GM23338 (cell line): ENCODE measurements around the gene RPS26. TPM values are rescaled to one million over a fixed set of nuclear protein-coding genes. Genes with fewer than 3 reads are reported as not detected.

Source experiments
- ATAC-seq: fragments of 200-7000 bp; cut with Tn5 transposase; 3 replicates; pipeline ENCODE4 v1.9.1; 2020
- DNase-seq: peaks from one replicate; pipeline ENCODE4 v3.0.0-alpha.2; 2015; ENCODE audit warnings: low spot score
- H2AFZ ChIP-seq: fragments of 200-600 bp; sonication (generic); 2 replicates; pipeline ENCODE4 v1.8.0; 2016; ENCODE audit warnings: antibody characterized with exemption, mild to moderate bottlenecking, moderate library complexity
- H3F3A ChIP-seq: fragments of 200-600 bp; sonication (generic); replicated peaks from 2 replicates; pipeline ENCODE4 v1.8.0; 2017; ENCODE audit warnings: antibody characterized with exemption, mixed run types, low read depth
- H3K27ac ChIP-seq: fragments of 200-600 bp; sonication (generic); 2 replicates; pipeline ENCODE4 v1.6.1; 2016; ENCODE audit warnings: low read depth
- H3K27me3 ChIP-seq: fragments of 200-600 bp; sonication (generic); 2 replicates; pipeline ENCODE4 v1.8.0; 2016; ENCODE audit warnings: mild to moderate bottlenecking, mixed run types, moderate library complexity; ENCODE audit not compliant: insufficient read depth
- H3K36me3 ChIP-seq: fragments of 200-600 bp; sonication (generic); 2 replicates; pipeline ENCODE4 v1.8.0; 2016; ENCODE audit warnings: mild to moderate bottlenecking; ENCODE audit not compliant: insufficient read depth
- H3K4me1 ChIP-seq: fragments of 200-600 bp; sonication (generic); 2 replicates; pipeline ENCODE4 v1.8.0; 2016; ENCODE audit warnings: mild to moderate bottlenecking, moderate library complexity; ENCODE audit not compliant: insufficient read depth
- H3K4me2 ChIP-seq: fragments of 200-600 bp; sonication (generic); 2 replicates; pipeline ENCODE4 v1.7.1; 2017; ENCODE audit warnings: mixed run types
- H3K4me3 ChIP-seq: fragments of 200-600 bp; sonication (generic); 2 replicates; pipeline ENCODE4 v1.6.1; 2016; ENCODE audit warnings: mixed run types
- H3K79me2 ChIP-seq: fragments of 200-600 bp; sonication (generic); replicated peaks from 2 replicates; pipeline ENCODE4 v1.8.0; 2017; ENCODE audit warnings: mild to moderate bottlenecking; ENCODE audit not compliant: insufficient read depth
- H3K9me2 ChIP-seq: fragments of 200-600 bp; sonication (generic); 2 replicates; pipeline ENCODE4 v1.8.0; 2017; ENCODE audit not compliant: insufficient read depth
- H4K20me1 ChIP-seq: fragments of 200-600 bp; sonication (generic); replicated peaks from 2 replicates; pipeline ENCODE4 v1.8.0; 2017; ENCODE audit warnings: mild to moderate bottlenecking; ENCODE audit not compliant: insufficient read depth
- H3K27ac Mint-ChIP-seq: 2 replicates; pipeline ENCODE4 v1.8.0; 2020; ENCODE audit warnings: inconsistent platforms, mild to moderate bottlenecking, moderate library complexity, mixed read lengths
- H3K27me3 Mint-ChIP-seq: 3 replicates; pipeline ENCODE4 v1.8.0; 2022; ENCODE audit warnings: low read depth, mild to moderate bottlenecking, moderate library complexity, mixed read lengths, inconsistent platforms; ENCODE audit not compliant: insufficient read depth, poor library complexity
- H3K36me3 Mint-ChIP-seq: 3 replicates; pipeline ENCODE4 v1.8.0; 2021; ENCODE audit warnings: low read depth, mild to moderate bottlenecking, inconsistent platforms, moderate library complexity, mixed read lengths
- H3K4me1 Mint-ChIP-seq: 3 replicates; pipeline ENCODE4 v1.8.0; 2020; ENCODE audit warnings: mild to moderate bottlenecking, inconsistent platforms, mixed read lengths
- H3K4me3 Mint-ChIP-seq: 3 replicates; pipeline ENCODE4 v1.8.0; 2021; ENCODE audit warnings: moderate library complexity, mild to moderate bottlenecking, inconsistent platforms, mixed read lengths
- H3K9me3 Mint-ChIP-seq: 3 replicates; pipeline ENCODE4 v1.8.0; 2020; ENCODE audit warnings: moderate library complexity, mild to moderate bottlenecking, inconsistent platforms, mixed read lengths
- CREB1 ChIP-seq: fragments of 250-450 bp; sonication (Bioruptor Pico); IDR thresholded peaks from 2 replicates; pipeline ENCODE4 v1.5.0; 2020; ENCODE audit warnings: low read depth, mild to moderate bottlenecking, moderate library complexity
- CTCF ChIP-seq, 2 experiments: fragments of 200-600 bp in 1 of 2; sonication (generic) in 1 of 2; conservative IDR thresholded peaks; 2 replicates each; pipeline versions ENCODE4 v1.5.1 to v1.6.1; 2016 to 2017; ENCODE audit warnings: antibody characterized with exemption in 2 of 2, low read depth in 2 of 2, mild to moderate bottlenecking in 2 of 2, moderate library complexity in 1 of 2
- ETS1 ChIP-seq: IDR thresholded peaks from 2 replicates; pipeline ENCODE4 v1.6.1; 2016; ENCODE audit warnings: antibody characterized with exemption
- EZH2 ChIP-seq: fragments of 200-600 bp; sonication (generic); IDR thresholded peaks from one replicate; pipeline ENCODE4 v1.8.0; 2017; ENCODE audit warnings: antibody characterized with exemption, mild to moderate bottlenecking, low read depth; ENCODE audit not compliant: unreplicated experiment
- EZH2phosphoT487 ChIP-seq: fragments of 200-600 bp; sonication (generic); IDR thresholded peaks from one replicate; pipeline ENCODE4 v1.8.1; 2018; ENCODE audit warnings: antibody characterized with exemption; ENCODE audit not compliant: unreplicated experiment
- JUNB ChIP-seq: IDR thresholded peaks from one replicate; pipeline ENCODE4 v1.6.1; 2016; ENCODE audit warnings: antibody characterized with exemption; ENCODE audit not compliant: unreplicated experiment
- NANOG ChIP-seq: IDR thresholded peaks from 2 replicates; pipeline ENCODE4 v1.6.1; 2016; ENCODE audit warnings: antibody characterized with exemption, borderline replicate concordance
- POLR2AphosphoS5 ChIP-seq: IDR thresholded peaks from 2 replicates; pipeline ENCODE4 v1.6.1; 2016; ENCODE audit warnings: antibody characterized with exemption, low read depth
- REST ChIP-seq: IDR thresholded peaks from one replicate; pipeline ENCODE4 v1.6.1; 2018; ENCODE audit warnings: antibody characterized with exemption; ENCODE audit not compliant: unreplicated experiment
- STAT1 ChIP-seq: IDR thresholded peaks from one replicate; pipeline ENCODE4 v1.6.1; 2016; ENCODE audit warnings: antibody characterized with exemption; ENCODE audit not compliant: unreplicated experiment
- ZNF114 ChIP-seq: fragments of 250-450 bp; sonication (Bioruptor Pico); IDR thresholded peaks from 2 replicates; pipeline ENCODE4 v1.5.0; 2020; ENCODE audit warnings: mild to moderate bottlenecking, moderate library complexity
- ZNF331 ChIP-seq: fragments of 250-450 bp; sonication (Bioruptor Pico); IDR thresholded peaks from 2 replicates; pipeline ENCODE4 v1.5.0; 2020; ENCODE audit warnings: low read depth, mild to moderate bottlenecking, moderate library complexity
- ZNF462 ChIP-seq: fragments of 250-450 bp; sonication (Bioruptor Pico); IDR thresholded peaks from 2 replicates; pipeline ENCODE4 v1.5.0; 2020; ENCODE audit warnings: mild to moderate bottlenecking, moderate library complexity
- polyA plus RNA-seq: library from polyadenylated mRNA; unstranded; fragments of >200 nt; fragmentation: Nextera tagmentation; extraction: Ambion mirVana; gene quantifications from 2 replicates; pipeline ENCODE4 v1.2.1, GENCODE V29; 2016
- total RNA-seq: library from RNA; depleted of rRNA; stranded (reverse); fragments of >200 nt; shearing (Covaris generic); gene quantifications from 2 replicates; pipeline ENCODE4 v1.2.3, GENCODE V29; 2014

RPS26 gene
- total and polyA plus RNA-seq, 2 experiments from 2014 or later: 655 to 772 TPM

- peaks cover 22% of the 10 kb centered on the region for H3K4me1 ChIP-seq
- peak overlapping the region; percentile 84 for H3K4me3 ChIP-seq
- H3K27ac ChIP-seq: peak overlapping the region; percentile 98; the same call in 1 of the 2 replicates
- peaks cover 21% of the 10 kb centered on the region for H4K20me1 ChIP-seq
- no peak for ATAC-seq
- Mint-ChIP-seq H3K27ac (no peak overlapping the region; the same call in 1 of the 2 replicates), H3K4me1 (peaks cover 38% of the 10 kb centered on the region), H3K4me3 (peak overlapping the region; percentile 90), H3K9me3 (peaks cover 2% of the 10 kb centered on the region; the same call in 1 of the 3 replicates), H3K36me3 (peaks cover 36% of the 10 kb centered on the region), H3K27me3 (peaks cover 8% of the 10 kb centered on the region)
- TF ChIP-seq EZH2 (no peak), STAT1 (no peak), CREB1 (no peak), EZH2phosphoT487 (no peak), REST (no peak), JUNB (no peak), POLR2AphosphoS5 (no peak), NANOG (no peak), ZNF114 (CRISPR knock-in tag) (no peak), CTCF (conservative IDR thresholded peaks at IDR 0.05; ENCODE audit: low read depth in 2 of 2) (no peak), ZNF462 (no peak), ETS1 (no peak), ZNF331 (CRISPR knock-in tag) (no peak)
- 0 out of 2 replicates have a peak, but pooled peaks cover 11% of the 10 kb centered on the region for H3K36me3 ChIP-seq
- peak; percentile 27 for DNase-seq
- no peaks in the 10 kb centered on the region for H3K9me2 ChIP-seq
- H3F3A ChIP-seq: 0 out of 2 replicates have a peak, but pooled peaks cover 14% of the 10 kb centered on the region
- peaks cover 30% of the 10 kb centered on the region for H3K79me2 ChIP-seq
- H2AFZ ChIP-seq: no peak overlapping the region
- H3K4me2 ChIP-seq: peak overlapping the region; percentile 93
- H3K27me3 ChIP-seq: no peaks in the 10 kb centered on the region
Measured at GRCh38 chr12:56081393-56082347, 40.0 kb downstream of the RPS26 start.
